Measurements from ENCODE around the gene PRKCA. TPM values are rescaled to one million over a fixed set of nuclear protein-coding genes. Genes with fewer than 3 reads are reported as not detected.

The PRKCA gene
- total RNA-seq, 1 donor from 2014 or later = 80.1 TPM

GRCh38 chr17:66791347-66791746, 488.9 kb downstream of the PRKCA start:
- Mint-ChIP-seq H3K4me1 (ENCODE audit: unreplicated experiment) (no peaks in the 10 kb centered on the region), H3K4me3 (ENCODE audit: unreplicated experiment) (no peak overlapping the region), H3K9me3 (ENCODE audit: unreplicated experiment) (no peaks in the 10 kb centered on the region), H3K27ac (ENCODE audit: unreplicated experiment) (no peak overlapping the region), H3K27me3 (ENCODE audit: unreplicated experiment) (no peaks in the 10 kb centered on the region), H3K36me3 (ENCODE audit: unreplicated experiment) (peaks cover 54% of the 10 kb centered on the region)
- DNase-seq (ENCODE audit: extremely low spot score, unreplicated experiment) = no peak
- no peak for TF ChIP-seq CTCF (IDR thresholded peaks at IDR 0.05)

GRCh38 chr17:66793814-66794213, 491.4 kb downstream of the PRKCA start:
- Mint-ChIP-seq H3K9me3 (ENCODE audit: unreplicated experiment) (no peaks in the 10 kb centered on the region), H3K36me3 (ENCODE audit: unreplicated experiment) (peaks cover 51% of the 10 kb centered on the region), H3K27ac (ENCODE audit: unreplicated experiment) (no peak overlapping the region), H3K4me1 (ENCODE audit: unreplicated experiment) (no peaks in the 10 kb centered on the region), H3K4me3 (ENCODE audit: unreplicated experiment) (no peak overlapping the region), H3K27me3 (ENCODE audit: unreplicated experiment) (no peaks in the 10 kb centered on the region)
- no peak for DNase-seq (ENCODE audit: extremely low spot score, unreplicated experiment)
- no peak for TF ChIP-seq CTCF (IDR thresholded peaks at IDR 0.05)

- DNase-seq (ENCODE audit: extremely low spot score, unreplicated experiment) = no peak
- H3K9me3 Mint-ChIP-seq (ENCODE audit: unreplicated experiment) = no peaks in the 10 kb centered on the region
- no peak overlapping the region for H3K27ac Mint-ChIP-seq (ENCODE audit: unreplicated experiment)
- no peaks in the 10 kb centered on the region for H3K4me1 Mint-ChIP-seq (ENCODE audit: unreplicated experiment)
- peaks cover 50% of the 10 kb centered on the region for H3K36me3 Mint-ChIP-seq (ENCODE audit: unreplicated experiment)
- H3K27me3 Mint-ChIP-seq (ENCODE audit: unreplicated experiment) = no peaks in the 10 kb centered on the region
- no peak overlapping the region for H3K4me3 Mint-ChIP-seq (ENCODE audit: unreplicated experiment)
- TF ChIP-seq CTCF (IDR thresholded peaks at IDR 0.05) = no peak
Observed at GRCh38 chr17:66795486-66795885, 493.1 kb downstream of the PRKCA start.

GRCh38 chr17:66799849-66800537, 497.6 kb downstream of the PRKCA start:
- H3K27me3 Mint-ChIP-seq (ENCODE audit: unreplicated experiment) = no peaks in the 10 kb centered on the region
- peaks cover 37% of the 10 kb centered on the region for H3K36me3 Mint-ChIP-seq (ENCODE audit: unreplicated experiment)
- no peak for DNase-seq (ENCODE audit: extremely low spot score, unreplicated experiment)
- no peaks in the 10 kb centered on the region for H3K9me3 Mint-ChIP-seq (ENCODE audit: unreplicated experiment)
- no peaks in the 10 kb centered on the region for H3K4me1 Mint-ChIP-seq (ENCODE audit: unreplicated experiment)
- H3K27ac Mint-ChIP-seq (ENCODE audit: unreplicated experiment) = no peak overlapping the region
- H3K4me3 Mint-ChIP-seq (ENCODE audit: unreplicated experiment) = no peak overlapping the region
- TF ChIP-seq CTCF (IDR thresholded peaks at IDR 0.05) = no peak

GRCh38 chr17:66803474-66803951, 501.1 kb downstream of the PRKCA start:
- H3K9me3 Mint-ChIP-seq (ENCODE audit: unreplicated experiment) = no peaks in the 10 kb centered on the region
- no peak overlapping the region for H3K27ac Mint-ChIP-seq (ENCODE audit: unreplicated experiment)

More at GRCh38 chr17:66803474-66803951, 501.1 kb downstream of the PRKCA start:
- no peak for DNase-seq (ENCODE audit: extremely low spot score, unreplicated experiment)
- peaks cover 21% of the 10 kb centered on the region for H3K36me3 Mint-ChIP-seq (ENCODE audit: unreplicated experiment)
- no peaks in the 10 kb centered on the region for H3K27me3 Mint-ChIP-seq (ENCODE audit: unreplicated experiment)
- H3K4me3 Mint-ChIP-seq (ENCODE audit: unreplicated experiment) = no peak overlapping the region
- TF ChIP-seq CTCF (IDR thresholded peaks at IDR 0.05) = no peak
- H3K4me1 Mint-ChIP-seq (ENCODE audit: unreplicated experiment) = peaks cover 2% of the 10 kb centered on the region

All from osteocyte (in vitro differentiated cells).